ENCODE data around the gene FGD6.
A peak's percentile ranks its signal among the peaks of the same experiment; 100 is the strongest.

Gene FGD6

GRCh38 chr12:95179011-95179410 is 38.3 kb downstream of the FGD6 start:
- no peak for DNase-seq (ENCODE audit: low read depth)
- no peak overlapping the region for H3K4me3 ChIP-seq (ENCODE audit: low read depth, low read length)
- TF ChIP-seq CTCF (conservative IDR thresholded peaks at IDR 0.05; ENCODE audit: low read depth, low read length) = no peak

DNA sequence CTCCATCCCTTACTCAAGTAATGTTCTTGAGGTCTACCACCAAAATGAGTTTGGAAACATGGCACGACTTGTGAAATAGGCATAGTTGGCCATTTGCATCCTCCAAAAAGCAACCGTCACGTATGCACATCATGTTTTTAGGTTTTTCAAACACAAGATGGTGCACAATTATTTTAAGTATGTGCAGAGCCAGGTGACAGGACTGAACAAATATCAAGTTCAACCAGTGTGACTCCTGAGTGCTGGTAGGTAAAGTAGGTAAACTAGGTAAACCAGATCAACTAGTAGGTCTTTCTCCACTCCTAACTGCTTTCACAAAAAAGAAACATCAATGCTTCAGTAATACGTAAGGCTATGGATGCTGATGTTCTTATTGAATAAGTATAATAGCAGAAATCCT is 39.1 kb downstream of the FGD6 start:
- no peak for DNase-seq (ENCODE audit: low read depth)
- H3K4me3 ChIP-seq (ENCODE audit: low read depth, low read length) = no peak overlapping the region
- no peak for TF ChIP-seq CTCF (conservative IDR thresholded peaks at IDR 0.05; ENCODE audit: low read depth, low read length)

- H3K4me3 ChIP-seq (ENCODE audit: low read depth, low read length) = no peak overlapping the region
- no peak for TF ChIP-seq CTCF (conservative IDR thresholded peaks at IDR 0.05; ENCODE audit: low read depth, low read length)
- DNase-seq (ENCODE audit: low read depth) = no peak
These were observed 40.0 kb downstream of the FGD6 start for GRCh38 chr12:95177201-95177768.

DNA sequence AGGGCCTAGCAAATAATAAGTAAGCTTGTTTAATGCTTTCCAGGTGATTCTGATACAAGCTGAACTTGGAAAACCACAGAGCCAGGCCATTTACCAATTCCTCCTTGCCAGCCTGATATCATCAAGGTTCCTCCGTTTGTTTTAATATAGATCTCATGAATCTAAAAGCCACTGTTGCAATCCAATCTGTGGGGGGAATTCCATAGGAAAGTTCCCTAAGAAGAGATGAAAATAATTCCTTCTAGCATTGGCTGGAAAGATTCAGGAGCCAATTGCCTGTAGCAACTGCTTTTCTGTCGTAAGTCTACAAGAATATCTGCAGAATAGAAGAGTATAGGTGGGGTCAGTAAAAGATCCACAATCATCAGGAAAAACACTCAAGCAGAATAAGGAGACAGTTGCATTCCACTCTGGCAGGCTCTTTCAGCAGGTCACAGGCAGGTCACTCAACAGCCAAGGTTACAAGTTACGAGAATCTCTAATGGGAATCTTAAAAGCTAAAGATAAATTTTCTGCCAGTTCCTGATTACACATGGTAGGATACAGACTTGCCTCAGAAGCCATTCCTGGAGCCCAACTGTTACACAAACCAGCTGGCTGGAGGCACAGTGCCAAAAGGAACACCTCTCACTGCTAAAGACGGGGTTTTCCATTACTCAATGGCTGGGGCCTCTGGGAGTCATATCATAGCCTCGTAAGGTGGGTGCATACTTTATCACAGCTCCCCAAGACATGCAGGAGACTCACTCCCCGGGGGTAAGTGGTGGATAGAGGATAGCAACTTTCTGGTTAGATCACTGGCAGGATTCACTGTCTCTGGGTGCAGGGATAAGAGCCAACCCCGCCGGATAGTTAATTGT is 43.6 kb downstream of the FGD6 start:
- H3K4me3 ChIP-seq (ENCODE audit: low read depth, low read length) = no peak overlapping the region
- peak; percentile 96 for DNase-seq (ENCODE audit: low read depth)
- no peak for TF ChIP-seq CTCF (conservative IDR thresholded peaks at IDR 0.05; ENCODE audit: low read depth, low read length)

DNA sequence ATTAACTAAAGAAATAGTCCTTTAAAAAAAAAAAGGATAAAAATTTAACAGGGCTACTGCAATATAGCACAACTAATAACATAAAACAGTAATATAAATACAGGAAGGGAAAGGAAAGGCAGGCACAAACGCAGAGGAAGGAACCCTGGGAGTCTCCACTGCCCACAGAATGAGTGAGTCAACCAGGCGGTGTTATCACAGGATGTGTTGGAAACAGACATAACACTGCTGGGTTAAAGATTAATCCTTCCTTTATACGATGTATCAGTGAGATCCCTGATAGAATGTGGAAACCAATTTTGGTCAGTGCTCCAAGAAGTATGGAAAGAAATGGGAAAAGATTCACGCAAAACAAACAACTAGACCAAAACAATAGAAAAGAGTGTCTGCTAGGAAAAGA is 47.9 kb downstream of the FGD6 start:
- peak; percentile 87 for DNase-seq (ENCODE audit: low read depth)
- TF ChIP-seq CTCF (conservative IDR thresholded peaks at IDR 0.05; ENCODE audit: low read depth, low read length) = no peak
- no peak overlapping the region for H3K4me3 ChIP-seq (ENCODE audit: low read depth, low read length)

DNA sequence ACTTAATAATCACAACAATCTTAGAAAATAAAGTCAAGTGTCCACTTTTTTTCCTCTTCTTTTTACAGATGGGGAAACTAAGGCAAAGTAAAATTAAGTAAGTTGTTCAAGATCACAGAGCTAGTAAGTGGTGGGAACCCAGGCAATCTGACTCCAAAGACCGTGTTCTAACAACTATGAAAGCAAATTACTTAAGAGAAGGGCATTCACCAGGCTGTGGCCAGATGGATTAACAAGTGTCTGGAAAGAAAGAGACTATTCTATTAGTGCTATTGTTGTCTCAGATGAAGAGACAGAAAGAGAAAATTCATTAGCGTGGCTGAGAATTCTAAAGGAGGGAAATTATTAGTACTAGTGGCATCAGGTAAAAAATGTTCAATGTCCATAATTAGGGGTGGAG is 48.5 kb downstream of the FGD6 start:
- no peak for TF ChIP-seq CTCF (conservative IDR thresholded peaks at IDR 0.05; ENCODE audit: low read depth, low read length)
- H3K4me3 ChIP-seq (ENCODE audit: low read depth, low read length) = no peak overlapping the region
- DNase-seq (ENCODE audit: low read depth) = peak; percentile 39

- H3K4me3 ChIP-seq (ENCODE audit: low read depth, low read length) = no peak overlapping the region
- peak; percentile 64 for DNase-seq (ENCODE audit: low read depth)
- TF ChIP-seq CTCF (conservative IDR thresholded peaks at IDR 0.05; ENCODE audit: low read depth, low read length) = no peak
These were observed 52.6 kb downstream of the FGD6 start for GRCh38 chr12:95164656-95165055.
